Fibroblast of the aortic adventitia (primary cell): Measurements from ENCODE around the gene PRKCB. TPM values are rescaled to one million over a fixed set of nuclear protein-coding genes. Genes with fewer than 3 reads are reported as not detected.

Experiments
- DNase-seq: peaks from one replicate; pipeline ENCODE4 v3.0.0-alpha.2; 2010; ENCODE audit warnings: low read depth
- H3K4me3 ChIP-seq: 2 replicates; pipeline ENCODE4 v1.5.1; 2011; ENCODE audit warnings: low read depth, mild to moderate bottlenecking, control low read depth, low read length, moderate library complexity
- CTCF ChIP-seq: IDR thresholded peaks from 2 replicates; pipeline ENCODE4 v1.5.1; 2011; ENCODE audit warnings: mild to moderate bottlenecking, low read length, control low read depth, inconsistent platforms; ENCODE audit not compliant: insufficient read depth
- total RNA-seq: library from RNA; depleted of rRNA; stranded (reverse); fragments of >200 nt; gene quantifications from 2 replicates; pipeline ENCODE4 v1.2.3, GENCODE V29; 2012; ENCODE audit warnings: low replicate concordance

The PRKCB gene
- total RNA-seq, 1 donor = not detected

- no peak for DNase-seq
- no peak for TF ChIP-seq CTCF
- no peak overlapping the region for H3K4me3 ChIP-seq
Observed at GRCh38 chr16:23824909-23825308, 10.9 kb upstream of the PRKCB start.

- no peak for TF ChIP-seq CTCF
- no peak for DNase-seq
Observed at GRCh38 chr16:23826528-23827045, 9.2 kb upstream of the PRKCB start.

GRCh38 chr16:23827057-23827456 lies 8.7 kb upstream of the PRKCB start:
- TF ChIP-seq CTCF = no peak

More at GRCh38 chr16:23826528-23827045, 9.2 kb upstream of the PRKCB start:
- H3K4me3 ChIP-seq = no peak overlapping the region

GRCh38 chr16:23829454-23829853 lies 6.3 kb upstream of the PRKCB start:
- no peak for TF ChIP-seq CTCF
- no peak for DNase-seq
- no peak overlapping the region for H3K4me3 ChIP-seq

More at GRCh38 chr16:23827057-23827456, 8.7 kb upstream of the PRKCB start:
- H3K4me3 ChIP-seq = no peak overlapping the region
- no peak for DNase-seq

- no peak for DNase-seq
- H3K4me3 ChIP-seq = no peak overlapping the region
- TF ChIP-seq CTCF = no peak
Observed at GRCh38 chr16:23830276-23830675, 5.5 kb upstream of the PRKCB start.

- DNase-seq = no peak
- no peak overlapping the region for H3K4me3 ChIP-seq
- TF ChIP-seq CTCF = no peak
Observed at GRCh38 chr16:23832882-23833281, 2.9 kb upstream of the PRKCB start.

GRCh38 chr16:23833504-23833903 lies 2.3 kb upstream of the PRKCB start:
- TF ChIP-seq CTCF = no peak
- DNase-seq = no peak
- H3K4me3 ChIP-seq = no peak overlapping the region
